Measurements from ENCODE around the gene CCDC33.

DNA sequence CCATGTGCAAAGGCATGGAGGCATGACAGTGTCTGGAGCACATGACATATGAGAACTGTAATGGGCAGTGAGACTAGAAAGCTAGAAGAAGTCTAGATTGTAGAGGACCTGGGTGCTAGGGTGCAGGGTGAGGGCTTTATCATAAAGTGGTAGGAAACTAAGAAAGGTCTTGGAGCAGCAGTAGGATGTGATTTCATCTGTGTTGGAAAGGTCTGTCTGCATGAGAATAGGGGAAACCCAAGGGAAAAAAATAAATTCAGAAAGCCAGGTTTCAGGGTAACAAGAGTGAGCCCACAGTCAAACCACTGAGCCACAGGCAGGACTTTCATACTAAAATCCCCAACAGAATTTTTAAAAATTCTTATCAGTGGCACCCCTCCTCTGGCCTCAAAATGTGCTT is 54.5 kb downstream of the CCDC33 start:
- TF ChIP-seq CTCF (IDR thresholded peaks at IDR 0.05) = no peak
- no peak for TF ChIP-seq TCF7L2 (IDR thresholded peaks at IDR 0.05; ENCODE audit: low read depth, low read length)

All from Panc1 (cell line).